Neural cell (in vitro differentiated cells): ENCODE results near the gene ATP2B2. TPM values are rescaled to one million over a fixed set of nuclear protein-coding genes. Genes with fewer than 3 reads are reported as not detected.

Source experiments
- H2AFZ ChIP-seq: fragments of 200-600, 300-800 bp; sonication (generic), shearing (Covaris generic); 2 replicates; pipeline ENCODE4 v1.6.0; 2014; ENCODE audit warnings: low read depth, mild to moderate bottlenecking, antibody characterized with exemption, low read length, moderate library complexity
- H3F3A ChIP-seq: fragments of 200-600 bp; shearing (Covaris generic); 2 replicates; pipeline ENCODE4 v1.6.1; 2016; ENCODE audit warnings: mild to moderate bottlenecking, moderate library complexity, mixed read lengths, antibody characterized with exemption, low read length; ENCODE audit not compliant: insufficient read depth, poor library complexity, severe bottlenecking
- H3K27ac ChIP-seq: fragments of 200-600, 300-800 bp; sonication (generic), shearing (Covaris generic); 2 replicates; pipeline ENCODE4 v1.5.1; 2014; ENCODE audit warnings: mild to moderate bottlenecking, low read length, moderate library complexity
- H3K27me3 ChIP-seq: fragments of 300-800, 200-600 bp; sonication (generic), shearing (Covaris generic); 2 replicates; pipeline ENCODE4 v1.6.0; 2014; ENCODE audit warnings: mild to moderate bottlenecking, low read depth, low read length, moderate library complexity; ENCODE audit not compliant: insufficient read depth
- H3K36me3 ChIP-seq: fragments of 300-800, 200-600 bp; sonication (generic), shearing (Covaris generic); 2 replicates; pipeline ENCODE4 v1.5.1; 2014; ENCODE audit warnings: mild to moderate bottlenecking, antibody characterized with exemption, low read length, moderate library complexity; ENCODE audit not compliant: insufficient read depth
- H3K4me2 ChIP-seq: fragments of 300-800, 200-600 bp; sonication (generic), shearing (Covaris generic); 2 replicates; pipeline ENCODE4 v1.6.0; 2014; ENCODE audit warnings: mild to moderate bottlenecking, low read length
- H3K4me3 ChIP-seq: fragments of 300-800, 200-600 bp; sonication (generic), shearing (Covaris generic); 2 replicates; pipeline ENCODE4 v1.5.1; 2014; ENCODE audit warnings: mild to moderate bottlenecking, low read length, moderate library complexity
- H3K79me2 ChIP-seq: fragments of 200-600 bp; shearing (Covaris generic); replicated peaks from 2 replicates; pipeline ENCODE4 v1.6.0; 2014; ENCODE audit warnings: mild to moderate bottlenecking, low read length, moderate library complexity; ENCODE audit not compliant: insufficient read depth
- H3K9ac ChIP-seq: fragments of 300-800, 200-600 bp; sonication (generic), shearing (Covaris generic); 2 replicates; pipeline ENCODE4 v1.6.1; 2016; ENCODE audit warnings: mild to moderate bottlenecking, low read length, mixed read lengths
- H3K9me2 ChIP-seq: fragments of 200-600 bp; shearing (Covaris generic); 2 replicates; pipeline ENCODE4 v1.6.1; 2016; ENCODE audit warnings: mild to moderate bottlenecking, low read length, mixed read lengths; ENCODE audit not compliant: insufficient read depth
- H3K9me3 ChIP-seq: fragments of 200-600, 300-800 bp; sonication (generic), shearing (Covaris generic); 2 replicates; pipeline ENCODE4 v1.6.1; 2016; ENCODE audit warnings: mild to moderate bottlenecking, mixed run types, low read length, moderate library complexity, mixed read lengths
- H4K20me1 ChIP-seq: fragments of 200-600 bp; shearing (Covaris generic); 2 replicates; pipeline ENCODE4 v1.6.1; 2016; ENCODE audit warnings: mild to moderate bottlenecking, mixed run types; ENCODE audit not compliant: insufficient read depth
- EP300 ChIP-seq: fragments of 450-650 bp; conservative IDR thresholded peaks from 2 replicates; pipeline ENCODE4 v1.6.1; 2014; ENCODE audit warnings: antibody characterized with exemption, mild to moderate bottlenecking, moderate library complexity; ENCODE audit not compliant: poor library complexity, severe bottlenecking
- EZH2 ChIP-seq: fragments of 200-600, 300-800 bp; shearing (Covaris generic), sonication (generic); IDR thresholded peaks from 2 replicates; pipeline ENCODE4 v1.6.1; 2014; ENCODE audit warnings: antibody characterized with exemption, low read length, borderline replicate concordance, mild to moderate bottlenecking; ENCODE audit not compliant: insufficient read depth, poor library complexity, severe bottlenecking
- MXI1 ChIP-seq: fragments of 450-650 bp; conservative IDR thresholded peaks from 2 replicates; pipeline ENCODE4 v1.6.1; 2014; ENCODE audit warnings: antibody characterized with exemption, mild to moderate bottlenecking; ENCODE audit not compliant: poor library complexity, severe bottlenecking
- POLR2AphosphoS5 ChIP-seq: IDR thresholded peaks from 2 replicates; pipeline ENCODE4 v1.6.1; 2012
- RAD21 ChIP-seq: fragments of 450-650 bp; conservative IDR thresholded peaks from 2 replicates; pipeline ENCODE4 v1.6.1; 2014; ENCODE audit warnings: antibody characterized with exemption, mild to moderate bottlenecking, moderate library complexity
- SMC3 ChIP-seq: fragments of 450-650 bp; conservative IDR thresholded peaks from 2 replicates; pipeline ENCODE4 v1.6.1; 2014; ENCODE audit warnings: antibody characterized with exemption, mild to moderate bottlenecking, moderate library complexity; ENCODE audit not compliant: poor library complexity
- TAF1 ChIP-seq: IDR thresholded peaks from 2 replicates; pipeline ENCODE4 v1.6.1; 2012; ENCODE audit warnings: low read depth
- polyA plus RNA-seq: library from polyadenylated mRNA; depleted of rRNA; stranded (reverse); fragments of >200 nt; gene quantifications from 2 replicates; pipeline ENCODE4 v1.2.3, GENCODE V29; 2014
- TF ChIP-seq, protein P1 (sequence below): fragments of 450-650 bp; IDR thresholded peaks from 2 replicates; pipeline ENCODE4 v1.5.1; 2014; ENCODE audit warnings: antibody characterized with exemption, mild to moderate bottlenecking, moderate library complexity; ENCODE audit not compliant: poor library complexity, severe bottlenecking
- TF ChIP-seq, protein P2 (sequence below): IDR thresholded peaks from 2 replicates; pipeline ENCODE4 v1.6.1; 2012; ENCODE audit warnings: borderline replicate concordance

The ATP2B2 gene
- polyA plus RNA-seq, 1 donor from 2014 or later, result 8.3 TPM

DNA sequence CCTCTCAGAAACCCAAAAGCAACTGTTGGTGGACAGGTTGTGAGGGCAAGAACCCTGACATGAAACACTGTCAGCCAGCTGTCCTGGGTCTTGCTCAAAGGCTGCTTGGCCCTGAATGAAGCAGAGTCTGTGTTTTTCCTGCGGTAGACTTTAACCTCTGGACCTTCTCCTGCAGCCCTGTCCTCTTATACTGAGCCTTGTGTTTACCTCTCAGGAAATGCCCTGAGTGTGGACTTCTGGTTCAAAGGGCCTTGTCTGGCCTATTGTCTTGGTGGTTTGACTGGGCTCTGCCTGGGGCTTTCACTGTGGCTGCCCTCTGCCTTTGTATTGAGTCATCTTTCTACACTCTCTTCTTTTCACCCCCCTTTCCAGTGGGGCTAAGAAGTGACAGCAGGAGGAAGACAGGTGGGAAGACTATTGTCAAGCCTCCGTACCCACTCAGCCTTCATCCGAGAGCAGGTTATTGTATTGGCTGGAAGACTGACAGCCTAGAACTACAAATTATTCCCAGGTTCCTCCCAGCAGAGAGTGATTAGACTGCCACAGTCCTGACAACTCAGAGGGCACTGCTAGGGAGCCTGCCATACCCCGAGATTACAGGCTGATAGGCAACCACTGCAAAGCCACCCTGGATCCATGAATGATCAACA lies 187.9 kb downstream of the ATP2B2 start:
- no peak overlapping the region for H2AFZ ChIP-seq
- no peak overlapping the region for H3K27ac ChIP-seq
- peaks cover 18% of the 10 kb centered on the region for H3K79me2 ChIP-seq
- H3K9me2 ChIP-seq, result no peaks in the 10 kb centered on the region
- no peak overlapping the region for H3K4me3 ChIP-seq
- TF ChIP-seq EP300 (no peak), RAD21 (no peak), POLR2AphosphoS5 (no peak), MXI1 (no peak), SMC3 (no peak), TAF1 (no peak), EZH2 (no peak)
- TF ChIP-seq, protein P1, sequence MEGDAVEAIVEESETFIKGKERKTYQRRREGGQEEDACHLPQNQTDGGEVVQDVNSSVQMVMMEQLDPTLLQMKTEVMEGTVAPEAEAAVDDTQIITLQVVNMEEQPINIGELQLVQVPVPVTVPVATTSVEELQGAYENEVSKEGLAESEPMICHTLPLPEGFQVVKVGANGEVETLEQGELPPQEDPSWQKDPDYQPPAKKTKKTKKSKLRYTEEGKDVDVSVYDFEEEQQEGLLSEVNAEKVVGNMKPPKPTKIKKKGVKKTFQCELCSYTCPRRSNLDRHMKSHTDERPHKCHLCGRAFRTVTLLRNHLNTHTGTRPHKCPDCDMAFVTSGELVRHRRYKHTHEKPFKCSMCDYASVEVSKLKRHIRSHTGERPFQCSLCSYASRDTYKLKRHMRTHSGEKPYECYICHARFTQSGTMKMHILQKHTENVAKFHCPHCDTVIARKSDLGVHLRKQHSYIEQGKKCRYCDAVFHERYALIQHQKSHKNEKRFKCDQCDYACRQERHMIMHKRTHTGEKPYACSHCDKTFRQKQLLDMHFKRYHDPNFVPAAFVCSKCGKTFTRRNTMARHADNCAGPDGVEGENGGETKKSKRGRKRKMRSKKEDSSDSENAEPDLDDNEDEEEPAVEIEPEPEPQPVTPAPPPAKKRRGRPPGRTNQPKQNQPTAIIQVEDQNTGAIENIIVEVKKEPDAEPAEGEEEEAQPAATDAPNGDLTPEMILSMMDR, result no peak
- TF ChIP-seq, protein P2, sequence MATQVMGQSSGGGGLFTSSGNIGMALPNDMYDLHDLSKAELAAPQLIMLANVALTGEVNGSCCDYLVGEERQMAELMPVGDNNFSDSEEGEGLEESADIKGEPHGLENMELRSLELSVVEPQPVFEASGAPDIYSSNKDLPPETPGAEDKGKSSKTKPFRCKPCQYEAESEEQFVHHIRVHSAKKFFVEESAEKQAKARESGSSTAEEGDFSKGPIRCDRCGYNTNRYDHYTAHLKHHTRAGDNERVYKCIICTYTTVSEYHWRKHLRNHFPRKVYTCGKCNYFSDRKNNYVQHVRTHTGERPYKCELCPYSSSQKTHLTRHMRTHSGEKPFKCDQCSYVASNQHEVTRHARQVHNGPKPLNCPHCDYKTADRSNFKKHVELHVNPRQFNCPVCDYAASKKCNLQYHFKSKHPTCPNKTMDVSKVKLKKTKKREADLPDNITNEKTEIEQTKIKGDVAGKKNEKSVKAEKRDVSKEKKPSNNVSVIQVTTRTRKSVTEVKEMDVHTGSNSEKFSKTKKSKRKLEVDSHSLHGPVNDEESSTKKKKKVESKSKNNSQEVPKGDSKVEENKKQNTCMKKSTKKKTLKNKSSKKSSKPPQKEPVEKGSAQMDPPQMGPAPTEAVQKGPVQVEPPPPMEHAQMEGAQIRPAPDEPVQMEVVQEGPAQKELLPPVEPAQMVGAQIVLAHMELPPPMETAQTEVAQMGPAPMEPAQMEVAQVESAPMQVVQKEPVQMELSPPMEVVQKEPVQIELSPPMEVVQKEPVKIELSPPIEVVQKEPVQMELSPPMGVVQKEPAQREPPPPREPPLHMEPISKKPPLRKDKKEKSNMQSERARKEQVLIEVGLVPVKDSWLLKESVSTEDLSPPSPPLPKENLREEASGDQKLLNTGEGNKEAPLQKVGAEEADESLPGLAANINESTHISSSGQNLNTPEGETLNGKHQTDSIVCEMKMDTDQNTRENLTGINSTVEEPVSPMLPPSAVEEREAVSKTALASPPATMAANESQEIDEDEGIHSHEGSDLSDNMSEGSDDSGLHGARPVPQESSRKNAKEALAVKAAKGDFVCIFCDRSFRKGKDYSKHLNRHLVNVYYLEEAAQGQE, result no peak
- H3K4me2 ChIP-seq, result no peak overlapping the region
- H3F3A ChIP-seq, result no peaks in the 10 kb centered on the region
- H3K36me3 ChIP-seq, result no peaks in the 10 kb centered on the region
- H3K27me3 ChIP-seq, result no peaks in the 10 kb centered on the region
- H4K20me1 ChIP-seq, result no peaks in the 10 kb centered on the region
- no peak overlapping the region for H3K9ac ChIP-seq
- no peaks in the 10 kb centered on the region for H3K9me3 ChIP-seq

DNA sequence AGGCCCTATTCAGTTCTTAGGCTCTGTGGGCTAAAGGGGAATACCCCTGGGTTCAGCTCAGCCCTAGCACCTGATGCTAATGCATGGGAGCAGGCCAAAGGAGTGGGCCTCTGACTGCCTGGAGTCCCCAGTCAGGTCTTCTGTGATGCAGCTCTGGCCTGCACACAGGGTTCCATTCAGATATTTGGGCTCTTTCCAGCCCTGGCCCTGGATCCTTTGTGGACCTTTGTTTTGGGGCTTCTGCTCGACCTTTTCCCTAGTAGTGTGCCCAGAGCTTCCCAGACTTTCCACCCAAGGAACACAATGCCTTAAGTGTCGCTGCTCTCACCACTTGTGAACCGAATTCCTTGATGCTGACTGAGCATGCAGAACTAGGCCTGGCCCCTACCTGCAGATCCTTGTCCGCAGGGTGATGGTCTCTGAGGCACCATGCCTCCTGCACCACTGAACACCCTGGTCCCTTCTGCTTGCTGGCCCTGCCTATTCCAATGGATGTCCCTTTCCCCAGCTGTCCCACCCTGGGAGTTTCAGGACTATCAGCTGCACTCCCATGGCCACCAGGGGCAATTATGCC lies 189.5 kb downstream of the ATP2B2 start:
- Histone ChIP-seq H3K4me3 (no peak overlapping the region), H3K4me2 (no peak overlapping the region), H3K9me3 (no peaks in the 10 kb centered on the region), H3K36me3 (peaks cover 9% of the 10 kb centered on the region), H3K9ac (no peak overlapping the region), H3K79me2 (peaks cover 18% of the 10 kb centered on the region), H3K27me3 (no peaks in the 10 kb centered on the region), H3K27ac (no peak overlapping the region), H4K20me1 (no peaks in the 10 kb centered on the region), H3K9me2 (no peaks in the 10 kb centered on the region), H3F3A (no peaks in the 10 kb centered on the region), H2AFZ (no peak overlapping the region)
- TF ChIP-seq, protein P2, result no peak
- TF ChIP-seq RAD21, result no peak
- TF ChIP-seq POLR2AphosphoS5, result no peak
- no peak for TF ChIP-seq EZH2
- TF ChIP-seq EP300, result no peak
- TF ChIP-seq MXI1, result no peak
- no peak for TF ChIP-seq SMC3
- TF ChIP-seq TAF1, result no peak
- TF ChIP-seq, protein P1, result no peak
